Effector memory CD4-positive, alpha-beta T cell (primary cell): ENCODE data around the gene CCDC28B.
"Not testable (repeated sequence)": the region's sequence is repeated elsewhere in the genome, so short reads cannot be mapped to it uniquely, and the experiment has no call there.

Experiments used
- DNase-seq, 3 donors: peaks; one replicate each; pipeline ENCODE4 v3.0.0-alpha.2; 2020
- H3K27ac ChIP-seq: 2 replicates; pipeline ENCODE4 v1.7.0; 2013; ENCODE audit warnings: mild to moderate bottlenecking, low read length, moderate library complexity; ENCODE audit not compliant: insufficient read depth, poor library complexity, severe bottlenecking
- H3K27me3 ChIP-seq: replicated peaks from 2 replicates; pipeline ENCODE4 v1.7.0; 2013; ENCODE audit warnings: mild to moderate bottlenecking, low read length; ENCODE audit not compliant: insufficient read depth, control insufficient read depth, poor library complexity, severe bottlenecking
- H3K36me3 ChIP-seq: 2 replicates; pipeline ENCODE4 v1.7.0; 2013; ENCODE audit warnings: mild to moderate bottlenecking, low read length, moderate library complexity; ENCODE audit not compliant: control insufficient read depth, insufficient read depth
- H3K4me1 ChIP-seq: 2 replicates; pipeline ENCODE4 v1.7.0; 2013; ENCODE audit warnings: low read length, mild to moderate bottlenecking; ENCODE audit not compliant: control insufficient read depth, insufficient read depth, poor library complexity, severe bottlenecking
- H3K4me3 ChIP-seq: 2 replicates; pipeline ENCODE4 v1.7.0; 2013; ENCODE audit warnings: low read length, low read depth, mild to moderate bottlenecking; ENCODE audit not compliant: insufficient read depth, poor library complexity, severe bottlenecking
- H3K9me3 ChIP-seq: 2 replicates; pipeline ENCODE4 v1.7.0; 2013; ENCODE audit warnings: mild to moderate bottlenecking, low read length, moderate library complexity; ENCODE audit not compliant: control insufficient read depth
- total RNA-seq, 3 donors: gene quantifications; one replicate each; lab custom pipeline; 2026; lab: John Stamatoyannopoulos, UW

The CCDC28B gene
- total RNA-seq: 2.8 to 6.2 (median 4.4) reads per million in 3 donors

DNA sequence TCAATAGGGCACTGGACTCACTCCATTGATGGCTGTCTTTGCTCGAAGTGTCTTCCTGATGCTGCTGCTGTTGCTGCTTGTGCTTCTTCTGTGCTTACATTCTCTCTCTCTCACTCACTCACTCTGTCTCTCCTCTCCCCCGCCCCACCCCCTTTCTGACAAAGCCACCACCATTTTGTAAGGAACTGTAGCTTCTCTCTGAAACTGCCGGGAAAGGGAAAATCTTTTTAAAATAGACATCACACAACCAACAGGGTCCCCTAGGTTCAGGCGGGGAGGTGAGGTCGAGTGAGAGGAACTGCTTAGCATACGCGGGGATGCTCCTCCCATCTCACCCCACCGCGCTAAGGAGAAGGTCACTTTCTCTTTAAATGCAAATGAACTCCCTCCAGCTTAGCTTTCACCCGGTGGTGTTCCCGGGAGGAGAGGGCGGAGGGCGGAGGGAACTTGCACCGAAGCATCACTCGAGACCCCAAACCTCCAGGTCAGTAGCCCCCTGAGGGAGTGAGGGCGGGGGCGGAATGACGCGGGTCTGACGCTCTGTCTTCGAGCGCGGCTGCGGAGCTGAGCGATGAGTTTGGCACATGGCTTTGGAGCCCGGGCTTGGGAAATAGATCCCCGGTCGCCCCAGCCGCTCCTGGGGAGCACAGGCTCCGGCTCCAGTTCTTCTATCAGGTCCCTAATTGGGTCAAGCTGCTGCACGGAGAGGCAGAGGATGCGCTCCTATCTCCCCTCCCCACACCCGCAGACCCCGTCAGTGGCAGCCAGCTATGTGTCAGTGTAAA lies at the start of gene CCDC28B:
Gene CCDC28B, plus strand, starts transcription at position 370 of the 785 bp plus-strand sequence. CDS start 1,341 bp downstream, outside the sequence.
- H3K27ac ChIP-seq: peak within 1 kb of the TSS; percentile 93
- DNase-seq: peak; percentile 19 to 43 (median 29)
- no peaks in the 10 kb centered on the region for H3K9me3 ChIP-seq
- H3K4me3 ChIP-seq: peak within 1 kb of the TSS; percentile 67
- H3K4me1 ChIP-seq: peaks cover 44% of the 10 kb centered on the region
- peaks cover 9% of the 10 kb centered on the region for H3K36me3 ChIP-seq
- H3K27me3 ChIP-seq: no peaks in the 10 kb centered on the region

DNA sequence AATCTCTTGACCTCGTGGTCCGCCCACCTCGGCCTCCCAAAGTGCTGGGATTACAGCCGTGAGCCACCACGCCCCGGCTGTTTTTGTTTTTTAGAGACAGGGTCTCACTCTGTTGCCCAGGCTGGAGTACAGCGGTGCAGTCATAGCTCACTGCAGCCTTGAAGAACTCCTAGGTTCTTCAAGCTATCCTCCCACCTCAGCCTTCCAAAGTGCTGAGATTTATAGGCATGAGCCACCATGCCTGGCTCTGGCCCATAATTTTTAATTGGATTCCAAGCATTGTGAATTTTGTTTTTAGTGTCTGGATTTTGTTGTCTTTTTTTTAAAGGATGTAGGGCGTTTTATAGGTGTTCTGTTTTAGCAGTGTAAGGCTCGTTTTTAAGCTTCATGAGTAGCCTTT lies 49.5 kb upstream of the CCDC28B start:
- no peak for DNase-seq
- peaks cover 7% of the 10 kb centered on the region for H3K36me3 ChIP-seq
- H3K27ac ChIP-seq: no peak overlapping the region
- H3K27me3 ChIP-seq: no peaks in the 10 kb centered on the region
- H3K9me3 ChIP-seq: no peaks in the 10 kb centered on the region
- H3K4me3 ChIP-seq: no peak overlapping the region
- H3K4me1 ChIP-seq: no peaks in the 10 kb centered on the region

DNA sequence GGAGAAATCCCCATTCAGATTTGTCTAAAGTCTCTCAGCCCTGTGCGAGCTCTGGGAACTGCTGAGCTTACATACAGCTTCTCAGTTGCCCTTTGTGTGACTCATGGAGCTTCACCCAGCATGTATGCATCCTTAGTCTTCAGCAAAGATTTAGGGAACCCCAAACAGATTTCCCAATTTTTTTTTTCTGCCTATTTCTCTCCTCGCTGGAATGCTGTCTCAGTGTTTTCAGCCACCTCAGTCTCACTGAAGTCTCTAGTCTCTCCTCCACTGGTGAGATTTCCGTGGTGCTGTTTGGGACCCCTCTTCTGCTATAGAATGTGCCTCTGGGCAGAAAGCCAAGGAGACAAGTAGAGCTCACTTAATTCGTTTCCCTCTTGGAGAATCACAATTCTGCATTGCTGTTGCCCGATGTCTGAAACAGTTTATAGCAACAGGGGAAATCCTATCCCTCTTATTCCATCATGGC lies 49.0 kb upstream of the CCDC28B start:
- no peaks in the 10 kb centered on the region for H3K27me3 ChIP-seq
- DNase-seq: no peak
- H3K4me1 ChIP-seq: no peaks in the 10 kb centered on the region
- H3K27ac ChIP-seq: no peak overlapping the region
- no peaks in the 10 kb centered on the region for H3K9me3 ChIP-seq
- H3K4me3 ChIP-seq: no peak overlapping the region
- H3K36me3 ChIP-seq: peaks cover 12% of the 10 kb centered on the region

DNA sequence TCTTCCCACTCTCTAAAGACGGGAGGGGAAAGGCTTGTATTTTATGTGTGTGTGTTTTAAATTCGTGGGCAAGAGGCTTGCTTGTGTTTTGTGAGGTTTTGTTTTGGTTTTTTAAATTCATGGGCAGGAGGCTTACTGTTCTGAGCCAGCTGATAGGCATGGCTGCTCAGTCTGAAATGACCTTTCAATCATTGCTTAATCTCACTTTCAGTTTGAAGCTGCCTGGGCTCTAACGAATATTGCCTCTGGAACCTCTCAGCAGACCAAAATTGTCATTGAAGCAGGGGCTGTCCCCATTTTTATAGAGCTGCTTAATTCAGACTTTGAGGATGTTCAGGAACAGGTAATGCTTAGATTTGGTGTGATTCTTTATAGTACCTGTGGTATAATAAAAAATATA lies 41.2 kb upstream of the CCDC28B start:
- Histone ChIP-seq H3K36me3 (peaks cover 77% of the 10 kb centered on the region), H3K27ac (no peak overlapping the region), H3K4me3 (no peak overlapping the region), H3K27me3 (no peaks in the 10 kb centered on the region), H3K9me3 (no peaks in the 10 kb centered on the region), H3K4me1 (no peaks in the 10 kb centered on the region)
- no peak for DNase-seq

DNA sequence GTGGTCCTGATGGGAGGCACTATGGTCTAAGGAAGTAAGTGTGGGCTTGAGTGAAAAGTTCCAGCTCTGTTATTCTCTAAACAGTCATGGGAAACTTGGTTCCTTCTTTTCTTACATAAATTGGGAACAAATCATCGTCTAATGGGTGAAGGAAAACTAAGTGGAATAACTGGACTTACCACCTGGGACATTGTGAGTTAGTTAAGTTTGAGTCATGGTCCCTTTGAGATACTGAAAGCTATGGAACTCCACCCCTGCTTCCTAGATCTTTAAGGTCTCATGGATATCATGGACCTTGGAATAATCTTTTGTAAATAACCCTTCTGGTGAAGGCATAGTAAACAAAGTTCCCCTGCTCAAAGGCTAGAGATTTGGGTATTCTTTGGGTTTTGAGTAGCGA lies 37.0 kb upstream of the CCDC28B start:
- no peaks in the 10 kb centered on the region for H3K4me1 ChIP-seq
- no peaks in the 10 kb centered on the region for H3K9me3 ChIP-seq
- no peak overlapping the region for H3K4me3 ChIP-seq
- peaks cover 61% of the 10 kb centered on the region for H3K36me3 ChIP-seq
- H3K27me3 ChIP-seq: no peaks in the 10 kb centered on the region
- DNase-seq: no peak
- H3K27ac ChIP-seq: no peak overlapping the region

DNA sequence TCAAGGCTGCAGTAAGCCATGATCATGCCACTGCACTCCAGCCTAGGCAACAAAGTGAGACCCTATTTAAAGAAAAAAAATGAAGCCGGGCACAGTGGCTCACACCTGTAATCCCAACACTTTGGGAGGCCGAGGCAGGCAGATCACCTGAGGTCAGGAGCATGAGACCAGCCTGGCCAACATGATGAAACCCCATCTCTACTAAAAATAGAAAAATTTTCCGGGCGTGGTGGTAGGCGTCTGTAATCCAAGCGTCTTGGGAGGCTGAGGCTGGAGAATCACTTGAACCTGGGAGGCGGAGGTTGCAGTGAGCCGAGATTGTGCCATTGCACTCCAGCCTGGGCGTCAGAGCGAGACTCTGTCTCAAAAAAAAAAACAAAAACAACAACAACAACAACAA lies 34.8 kb upstream of the CCDC28B start:
- not testable (repeated sequence) for H3K27me3 ChIP-seq, H3K4me1 ChIP-seq, H3K4me3 ChIP-seq, H3K27ac ChIP-seq, H3K9me3 ChIP-seq, DNase-seq
- H3K36me3 ChIP-seq: peaks cover 62% of the 10 kb centered on the region

- Histone ChIP-seq H3K9me3 (no peaks in the 10 kb centered on the region), H3K27ac (no peak overlapping the region), H3K27me3 (no peaks in the 10 kb centered on the region), H3K4me3 (no peak overlapping the region), H3K36me3 (peaks cover 47% of the 10 kb centered on the region), H3K4me1 (no peaks in the 10 kb centered on the region)
- DNase-seq: no peak
These were observed 29.4 kb upstream of the CCDC28B start for GRCh38 chr1:32170991-32171390.

- no peak for DNase-seq
These were observed 27.7 kb upstream of the CCDC28B start for GRCh38 chr1:32172621-32173245.

DNA sequence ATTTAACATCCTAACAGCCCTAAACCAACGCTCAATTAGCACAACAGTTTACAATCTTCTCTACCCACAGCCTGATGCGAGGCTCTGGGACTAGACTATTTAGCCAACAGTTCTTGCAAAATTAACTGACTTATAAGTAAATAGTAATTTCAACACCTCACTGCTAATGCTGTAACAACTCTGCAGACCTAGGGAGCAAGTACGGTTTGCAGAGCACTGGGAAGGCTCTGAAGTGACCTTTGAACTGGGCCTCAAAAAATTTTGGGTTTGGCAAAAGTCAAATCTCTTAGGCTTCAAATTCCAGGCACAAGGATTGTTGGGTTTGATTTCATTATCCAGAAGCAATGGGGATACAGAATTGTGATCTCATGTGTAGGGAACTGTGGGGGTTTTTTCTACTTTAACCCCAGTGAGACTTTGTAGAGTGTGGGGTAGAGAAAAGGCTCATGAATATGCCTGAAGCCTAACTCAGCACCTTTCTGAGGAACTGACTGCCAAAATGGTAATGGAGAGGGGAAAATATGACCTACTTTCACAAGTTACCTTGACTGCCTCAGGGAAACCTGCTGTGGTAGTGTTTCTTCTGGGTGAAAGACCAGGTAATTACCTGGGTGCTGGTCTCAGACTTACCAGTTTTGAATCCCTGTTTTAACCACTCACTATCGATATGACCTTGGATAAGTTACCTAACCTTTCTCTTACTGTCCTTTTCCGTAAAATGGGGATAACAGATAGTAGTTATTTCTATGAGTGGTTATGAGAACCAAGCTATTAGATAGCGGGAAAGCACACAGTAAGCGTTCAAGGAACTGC lies 21.8 kb upstream of the CCDC28B start:
- H3K27me3 ChIP-seq: no peaks in the 10 kb centered on the region
- H3K9me3 ChIP-seq: no peaks in the 10 kb centered on the region
- DNase-seq: no peak
- peak overlapping the region; percentile 82 for H3K27ac ChIP-seq
- H3K36me3 ChIP-seq: peaks cover 9% of the 10 kb centered on the region
- H3K4me1 ChIP-seq: peaks cover 20% of the 10 kb centered on the region
- H3K4me3 ChIP-seq: no peak overlapping the region

More at GRCh38 chr1:32172621-32173245, 27.7 kb upstream of the CCDC28B start:
- H3K36me3 ChIP-seq: peaks cover 37% of the 10 kb centered on the region
- no peak overlapping the region for H3K4me3 ChIP-seq
- no peak overlapping the region for H3K27ac ChIP-seq
- H3K27me3 ChIP-seq: no peaks in the 10 kb centered on the region
- H3K9me3 ChIP-seq: no peaks in the 10 kb centered on the region
- no peaks in the 10 kb centered on the region for H3K4me1 ChIP-seq

DNA sequence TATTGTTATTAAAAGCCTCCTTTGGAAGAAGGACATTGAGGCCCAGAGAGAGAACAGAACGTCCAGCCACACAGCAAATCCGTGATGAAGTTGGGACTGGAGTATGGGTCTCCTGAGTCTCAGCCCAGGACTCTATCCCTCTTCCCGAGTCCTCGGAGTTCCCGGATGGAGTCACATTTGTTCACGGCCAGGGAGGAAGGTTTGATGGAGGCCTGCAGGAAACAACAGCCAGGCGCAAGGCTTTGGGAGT lies 21.3 kb upstream of the CCDC28B start:
- Histone ChIP-seq H3K36me3 (peaks cover 14% of the 10 kb centered on the region), H3K9me3 (no peaks in the 10 kb centered on the region), H3K4me3 (peak overlapping the region; percentile 78), H3K27me3 (no peaks in the 10 kb centered on the region), H3K27ac (peak overlapping the region; percentile 82), H3K4me1 (peaks cover 20% of the 10 kb centered on the region)
- no peak for DNase-seq
